HG02759 (cell line): ENCODE measurements around the gene ZNF792.
"Not testable (repeated sequence)": the region's sequence is repeated elsewhere in the genome, so short reads cannot be mapped to it uniquely, and the experiment has no call there.

Experiments
- ATAC-seq: cut with Tn5 transposase; IDR thresholded peaks from one replicate; pipeline ENCODE4 v1.9.1; 2021; ENCODE audit warnings: mild to moderate bottlenecking, moderate library complexity; ENCODE audit not compliant: unreplicated experiment

Gene ZNF792

DNA sequence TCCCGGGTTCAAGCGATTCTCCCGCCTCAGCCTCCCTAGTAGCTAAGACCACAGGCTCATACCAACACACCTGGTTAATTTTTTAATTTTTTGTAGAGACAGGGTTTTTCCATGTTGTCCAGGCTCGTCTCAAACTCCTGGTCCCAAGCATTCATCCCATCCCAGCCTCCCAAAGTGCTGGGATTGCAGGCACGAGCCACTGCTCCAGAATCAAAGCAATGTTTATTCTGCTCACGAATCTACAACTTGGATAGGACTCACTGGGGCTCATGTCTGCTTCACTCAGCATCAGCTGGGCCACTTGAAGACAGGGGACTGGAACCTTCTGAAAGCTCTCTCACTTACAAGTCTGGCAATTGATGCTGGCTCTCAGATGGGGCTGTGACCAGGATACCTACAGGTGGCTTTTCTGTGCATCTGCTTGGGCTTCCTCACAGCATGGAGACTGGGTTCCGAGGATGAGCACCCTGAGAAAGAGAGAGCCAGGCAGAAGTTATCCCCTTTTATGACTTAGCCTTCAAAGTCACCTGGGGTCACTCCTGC is 8.2 kb upstream of the ZNF792 start:
- ATAC-seq, result no peak

GRCh38 chr19:34970185-34970780 is 6.3 kb upstream of the ZNF792 start:
- ATAC-seq, result not testable (repeated sequence)

DNA sequence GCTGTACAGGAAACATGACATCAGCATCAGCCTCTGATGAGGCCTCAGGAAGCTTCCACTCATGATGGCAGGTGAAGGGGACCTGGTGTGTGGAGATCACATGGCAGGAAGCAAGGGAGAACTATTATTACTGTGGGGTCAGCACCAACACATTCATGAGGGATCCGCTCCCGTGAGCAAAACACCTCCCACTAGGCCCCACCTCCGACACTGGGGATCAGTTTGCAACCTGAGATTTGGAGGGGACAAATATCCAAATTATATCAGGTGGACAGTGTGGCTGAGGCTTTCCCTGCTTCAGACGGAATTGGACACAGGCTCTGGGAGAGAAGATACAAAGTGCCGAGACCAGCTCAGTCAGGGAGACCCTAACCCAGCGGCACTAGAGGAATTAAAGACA is 5.7 kb upstream of the ZNF792 start:
- no peak for ATAC-seq

DNA sequence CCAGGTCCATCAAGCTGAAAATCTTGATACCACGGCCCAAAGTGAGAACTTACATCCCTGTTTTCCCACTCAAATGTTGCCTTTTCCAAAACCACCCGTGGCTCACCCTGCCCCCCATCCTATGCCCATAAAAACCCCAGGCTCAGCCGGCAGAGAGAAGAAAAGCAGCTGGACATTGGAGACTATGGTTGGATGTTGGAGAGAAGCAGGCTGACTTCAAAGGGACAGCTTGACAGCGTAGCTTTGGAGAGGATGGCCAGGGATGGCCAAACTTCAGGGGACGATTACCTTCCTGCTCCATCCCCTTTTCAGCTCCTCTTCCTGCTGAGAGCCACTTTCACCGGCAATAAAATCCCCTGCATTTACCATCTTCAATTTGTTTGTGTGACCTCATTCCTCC is 3.5 kb upstream of the ZNF792 start:
- no peak for ATAC-seq

- not testable (repeated sequence) for ATAC-seq
These were observed 1.5 kb upstream of the ZNF792 start for GRCh38 chr19:34965505-34965904.

GRCh38 chr19:34964598-34964997 is 569 bp upstream of the ZNF792 start:
- ATAC-seq, result no peak

- no peak for ATAC-seq
These were observed 1.1 kb downstream of the ZNF792 start for GRCh38 chr19:34962687-34963572.

DNA sequence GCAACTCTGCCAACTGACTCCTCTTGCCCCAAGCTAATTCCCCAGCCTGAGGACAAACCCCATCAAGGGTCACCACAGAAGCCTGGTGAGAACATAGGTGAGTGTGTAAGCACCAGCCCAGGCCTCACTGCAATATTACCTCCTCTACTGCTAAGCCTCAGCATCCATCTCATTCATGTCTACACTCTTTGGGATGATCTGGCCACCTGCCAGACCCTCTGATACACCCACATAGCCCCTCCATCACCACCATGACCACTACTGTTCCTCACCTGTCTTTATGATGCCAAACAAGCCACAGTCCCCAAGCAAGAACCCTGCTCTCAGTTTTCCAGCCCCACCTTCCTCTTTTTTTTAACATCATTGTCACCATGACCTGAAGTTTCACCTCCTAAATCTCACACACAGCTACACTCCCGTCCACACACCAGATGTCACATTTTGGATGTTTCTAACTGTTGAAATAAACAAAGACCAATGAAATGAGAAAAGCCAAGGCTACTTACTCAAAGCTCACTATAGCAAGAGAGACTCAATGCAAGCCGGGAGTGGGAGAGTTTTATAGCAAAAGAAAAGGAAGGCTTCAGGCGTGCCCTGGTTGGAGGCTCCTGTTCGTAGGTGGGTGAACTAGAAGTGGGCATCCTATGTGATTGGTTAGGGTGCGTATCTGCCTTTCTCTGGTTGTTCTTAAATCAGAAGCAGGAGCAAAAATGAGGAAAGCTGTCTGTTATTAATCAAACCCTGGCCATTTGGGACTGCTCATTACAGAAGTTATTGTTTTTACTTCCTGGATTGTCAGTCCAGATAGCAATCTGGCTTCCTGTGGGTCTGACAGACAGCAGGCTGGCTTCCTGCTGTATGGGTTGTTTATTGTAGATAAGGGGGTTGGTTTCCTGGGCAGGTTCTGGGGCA is 2.0 kb downstream of the ZNF792 start:
- no peak for ATAC-seq

DNA sequence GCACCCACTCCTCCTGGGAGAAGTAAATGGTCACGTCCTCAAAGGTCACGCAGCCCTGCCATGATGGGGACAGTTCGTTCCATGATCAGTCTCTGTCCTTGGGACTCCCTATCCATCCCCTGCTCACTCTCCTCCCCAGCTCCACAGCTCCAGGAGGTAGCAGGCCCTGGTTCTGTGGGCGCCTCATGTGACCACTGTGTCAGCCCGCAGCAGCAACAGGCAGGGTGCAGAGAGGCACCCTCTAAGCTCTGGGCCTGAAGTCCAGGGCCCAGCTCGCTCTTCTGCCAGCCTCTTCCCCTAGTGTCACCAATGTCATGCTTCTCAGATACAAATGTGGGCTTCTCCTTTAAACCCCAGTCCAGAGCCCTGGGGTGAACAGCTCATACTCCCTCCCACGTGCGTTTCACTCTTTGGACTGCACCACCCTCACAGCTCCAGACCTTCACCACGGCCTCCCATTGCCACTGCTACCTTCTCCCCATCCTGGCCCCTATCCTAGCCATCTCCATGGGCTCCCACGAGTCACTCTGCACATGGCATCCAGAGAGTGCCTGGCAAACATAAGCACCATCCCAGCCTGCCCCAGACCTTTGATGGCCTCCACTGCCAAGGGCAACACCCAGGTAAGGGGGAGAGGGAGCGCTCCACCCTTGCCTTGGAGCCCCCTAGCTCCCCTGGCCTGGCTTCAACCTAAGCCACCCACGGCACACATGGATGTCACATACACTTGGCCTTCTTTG is 2.9 kb downstream of the ZNF792 start:
- no peak for ATAC-seq

GRCh38 chr19:34960103-34960805 is 3.8 kb downstream of the ZNF792 start:
- no peak for ATAC-seq

DNA sequence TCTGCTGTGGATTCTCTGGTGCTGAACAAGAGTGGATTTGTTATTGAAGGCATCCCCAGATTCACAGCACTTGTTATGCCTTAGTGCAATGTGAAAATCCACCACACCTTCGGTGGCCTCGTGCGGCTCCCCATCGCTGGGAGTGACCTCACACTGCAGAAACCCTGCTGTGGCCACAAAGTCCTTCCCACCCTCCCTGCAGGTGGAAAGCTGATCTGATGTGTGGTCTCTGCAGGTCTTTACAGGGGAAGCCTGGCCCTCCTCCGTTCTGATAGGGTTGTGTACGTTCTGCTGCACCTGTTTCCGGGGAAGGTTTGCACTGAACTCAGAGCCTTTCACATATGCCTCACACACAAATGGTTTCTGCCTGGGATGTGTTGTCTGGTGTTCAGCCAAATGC is 5.0 kb downstream of the ZNF792 start:
- no peak for ATAC-seq

- ATAC-seq, result no peak
These were observed 5.9 kb downstream of the ZNF792 start for GRCh38 chr19:34957830-34958751.

DNA sequence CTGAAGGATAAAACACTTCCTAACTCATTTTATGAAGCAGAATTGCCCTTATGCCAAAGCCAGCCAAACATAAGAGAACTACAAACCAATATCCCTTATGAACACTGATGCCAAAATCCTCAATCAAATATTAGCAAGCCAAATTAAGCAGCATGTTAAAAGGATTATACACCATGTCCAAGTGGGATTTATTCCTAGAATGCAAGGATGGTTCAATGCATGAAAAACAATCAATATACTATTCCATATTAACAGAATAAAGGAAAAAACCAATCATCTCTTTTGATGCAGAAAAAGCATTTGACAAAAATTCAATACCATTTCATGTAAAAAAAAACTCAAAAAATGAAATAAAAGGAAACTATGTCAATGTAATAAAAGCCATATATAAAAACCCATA is 10.9 kb downstream of the ZNF792 start:
- no peak for ATAC-seq

GRCh38 chr19:34943861-34944573 is 20.0 kb downstream of the ZNF792 start:
- ATAC-seq, result no peak

DNA sequence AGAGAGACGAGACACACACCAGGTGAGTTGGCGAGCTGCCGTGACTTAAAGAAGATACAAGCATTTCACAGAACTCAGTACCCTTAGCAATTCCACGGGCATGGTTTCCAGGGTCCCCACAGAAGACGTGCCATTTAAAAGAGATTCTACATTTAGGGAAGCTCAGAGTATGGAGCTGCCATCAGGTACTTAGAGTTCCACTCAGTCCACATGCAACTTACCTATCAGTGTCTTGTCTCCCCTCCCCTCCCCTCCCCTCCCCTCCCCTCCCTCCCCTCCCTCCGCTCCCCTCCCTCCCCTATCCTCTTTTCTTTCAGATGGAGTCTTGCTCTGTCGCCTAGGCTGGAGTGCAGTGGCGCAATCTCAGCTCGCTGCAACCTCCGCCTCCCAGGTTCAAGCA is 25.1 kb downstream of the ZNF792 start:
- no peak for ATAC-seq

- ATAC-seq, result no peak
These were observed 27.8 kb downstream of the ZNF792 start for GRCh38 chr19:34936184-34936583.

- no peak for ATAC-seq
These were observed 31.5 kb downstream of the ZNF792 start for GRCh38 chr19:34932494-34932893.
